Calu3 (cell line): ENCODE data around the gene ITGB4. TPM values are rescaled to one million over a fixed set of nuclear protein-coding genes. Genes with fewer than 3 reads are reported as not detected.

Source experiments
- BruUV-seq: library from RNA; stranded (reverse); fragments of 400-500 nt; replicated peaks from 2 replicates; lab custom pipeline; 2021; lab: Mats Ljungman, UMichigan
- CTCF ChIA-PET: fragments of 300-600 bp; sonication (Branson Sonifier 250); formaldehyde crosslinking; loops from one replicate; lab custom pipeline; 2022; ENCODE audit warnings: antibody characterized with exemption; lab: Charles Lee
- DNase-seq: peaks from one replicate; pipeline ENCODE4 v3.0.0; 2022
- H3K27ac Mint-ChIP-seq: one replicate; pipeline ENCODE4 v1.8.0; 2022; ENCODE audit warnings: mixed read lengths; ENCODE audit not compliant: unreplicated experiment
- H3K27me3 Mint-ChIP-seq: one replicate; pipeline ENCODE4 v1.8.0; 2022; ENCODE audit warnings: mixed read lengths; ENCODE audit not compliant: unreplicated experiment
- H3K36me3 Mint-ChIP-seq: one replicate; pipeline ENCODE4 v1.8.0; 2022; ENCODE audit warnings: mild to moderate bottlenecking, moderate library complexity, mixed read lengths; ENCODE audit not compliant: insufficient read depth, unreplicated experiment
- H3K4me1 Mint-ChIP-seq: one replicate; pipeline ENCODE4 v1.8.0; 2022; ENCODE audit warnings: mild to moderate bottlenecking, low read depth, mixed read lengths; ENCODE audit not compliant: unreplicated experiment
- H3K4me3 Mint-ChIP-seq: one replicate; pipeline ENCODE4 v1.8.0; 2022; ENCODE audit warnings: mild to moderate bottlenecking, low read depth, moderate library complexity, mixed read lengths; ENCODE audit not compliant: unreplicated experiment
- H3K9me3 Mint-ChIP-seq: one replicate; pipeline ENCODE4 v1.8.0; 2022; ENCODE audit warnings: low read depth, mixed read lengths; ENCODE audit not compliant: unreplicated experiment
- CTCF ChIP-seq: fragments of 200-600 bp; IDR thresholded peaks from one replicate; pipeline ENCODE4 v1.8.0; 2022; ENCODE audit warnings: antibody characterized with exemption; ENCODE audit not compliant: unreplicated experiment
- intact Hi-C: fragments of 100-400 bp; cut with micrococcal nuclease; formaldehyde crosslinking; loops from one replicate; pipeline ENCODE4 v1.10.0; 2022; ENCODE audit not compliant: unreplicated experiment
- total RNA-seq: library from RNA; stranded (reverse); gene quantifications from 2 replicates; pipeline ENCODE4 v1.2.3, GENCODE V29; 2022

Gene ITGB4
- total RNA-seq, 1 experiment from 2014 or later = 253 TPM

- no peak for DNase-seq
- Mint-ChIP-seq H3K36me3 (no peaks in the 10 kb centered on the region), H3K4me3 (no peak overlapping the region), H3K9me3 (no peaks in the 10 kb centered on the region), H3K27me3 (no peaks in the 10 kb centered on the region), H3K4me1 (no peaks in the 10 kb centered on the region), H3K27ac (no peak overlapping the region)
- no TSS peak for BruUV-seq
- CTCF ChIA-PET = no interaction called here
- intact Hi-C loops = no loop called here
- TF ChIP-seq CTCF = no peak
Measured at GRCh38 chr17:75793460-75793859, 72.2 kb downstream of the ITGB4 start.

- Mint-ChIP-seq H3K4me1 (no peaks in the 10 kb centered on the region), H3K27me3 (no peaks in the 10 kb centered on the region), H3K9me3 (no peaks in the 10 kb centered on the region), H3K4me3 (no peak overlapping the region), H3K36me3 (peaks cover 10% of the 10 kb centered on the region), H3K27ac (no peak overlapping the region)
- TF ChIP-seq CTCF = no peak
- CTCF ChIA-PET = interaction anchor here (1.3 kb wide), 1 partner anchor 12 kb away, joined by 4 read pairs; the partner anchor contains the start of gene UNK
- intact Hi-C loops = no loop called here
- no peak for DNase-seq
- no TSS peak for BruUV-seq
Measured at GRCh38 chr17:75795820-75796607, 74.8 kb downstream of the ITGB4 start.

- CTCF ChIA-PET = no interaction called here
- Mint-ChIP-seq H3K4me1 (no peaks in the 10 kb centered on the region), H3K9me3 (no peaks in the 10 kb centered on the region), H3K27ac (no peak overlapping the region), H3K36me3 (peaks cover 10% of the 10 kb centered on the region), H3K4me3 (no peak overlapping the region), H3K27me3 (no peaks in the 10 kb centered on the region)
- intact Hi-C loops = no loop called here
- no peak for TF ChIP-seq CTCF
- DNase-seq = no peak
- no TSS peak for BruUV-seq
Measured at GRCh38 chr17:75799402-75799801, 78.1 kb downstream of the ITGB4 start.

GRCh38 chr17:75803883-75804282 lies 82.6 kb downstream of the ITGB4 start:
- no peaks in the 10 kb centered on the region for H3K27me3 Mint-ChIP-seq
- DNase-seq = no peak
- no peak for TF ChIP-seq CTCF
- CTCF ChIA-PET = interaction anchor here (0.9 to 1.4 kb wide), 2 partner anchors 21 to 24 kb away, joined by 3 read pairs; a partner anchor contains a TSS
- no peaks in the 10 kb centered on the region for H3K9me3 Mint-ChIP-seq
- no peak overlapping the region for H3K4me3 Mint-ChIP-seq
- BruUV-seq = no TSS peak
- intact Hi-C loops = no loop called here
- H3K36me3 Mint-ChIP-seq = peaks cover 14% of the 10 kb centered on the region
- H3K27ac Mint-ChIP-seq = no peak overlapping the region
- H3K4me1 Mint-ChIP-seq = no peaks in the 10 kb centered on the region
